Raji (cell line): ENCODE data around the gene CA12.

Experiments used
- POLR2A ChIP-seq: IDR thresholded peaks from 2 replicates; pipeline ENCODE4 v1.6.1; 2011; ENCODE audit warnings: low read depth, low read length, control low read depth; ENCODE audit not compliant: insufficient read depth

The CA12 gene

DNA sequence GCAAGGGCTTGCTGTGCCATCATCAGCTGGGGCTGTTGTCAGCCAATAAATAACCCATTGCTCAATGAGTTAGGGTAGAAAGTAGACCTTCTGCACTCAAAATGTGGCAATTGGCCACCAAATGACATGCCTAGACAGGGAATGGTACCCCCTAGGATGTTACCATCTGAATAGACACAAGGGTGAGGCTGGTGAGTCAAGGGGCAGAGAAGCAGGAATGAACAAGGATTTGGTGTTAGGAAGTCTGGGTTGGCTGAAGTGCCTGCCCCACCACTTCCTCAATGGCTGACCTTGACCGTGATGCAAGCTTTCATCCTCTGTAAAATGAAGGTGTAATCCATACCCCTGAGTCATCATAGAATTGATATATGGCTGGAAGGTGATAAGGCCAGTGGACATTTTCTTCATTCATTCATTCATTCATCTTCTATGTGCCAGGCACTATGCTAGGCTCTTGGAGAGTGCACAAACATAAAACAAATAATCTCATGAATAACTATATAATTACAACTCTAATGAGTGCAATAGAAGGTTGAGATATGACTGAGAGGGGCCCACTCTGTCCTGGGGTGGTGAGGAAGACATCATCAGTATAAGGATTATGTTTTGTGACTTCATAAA is 4.4 kb upstream of the CA12 start:
- TF ChIP-seq POLR2A: no peak

DNA sequence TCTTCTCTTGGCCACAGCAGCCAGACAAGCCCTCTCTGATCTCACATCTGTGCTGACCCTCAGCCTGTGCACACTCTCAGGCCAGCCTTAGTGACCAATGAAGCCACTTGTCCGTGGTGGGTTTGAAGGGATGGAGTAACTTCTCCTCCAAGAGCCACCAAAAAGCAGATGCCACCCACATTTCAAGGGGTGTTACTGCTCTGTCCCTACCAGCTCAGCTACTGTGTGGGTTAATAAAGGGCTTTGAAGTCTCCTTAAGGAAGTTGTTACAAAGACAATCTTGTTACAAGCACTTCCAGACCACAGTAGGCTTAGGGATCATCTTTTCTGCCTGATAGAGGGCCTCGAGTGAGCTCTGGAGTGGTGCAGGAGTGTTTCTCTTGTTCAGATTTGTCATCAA is 3.3 kb upstream of the CA12 start:
- TF ChIP-seq POLR2A: no peak

DNA sequence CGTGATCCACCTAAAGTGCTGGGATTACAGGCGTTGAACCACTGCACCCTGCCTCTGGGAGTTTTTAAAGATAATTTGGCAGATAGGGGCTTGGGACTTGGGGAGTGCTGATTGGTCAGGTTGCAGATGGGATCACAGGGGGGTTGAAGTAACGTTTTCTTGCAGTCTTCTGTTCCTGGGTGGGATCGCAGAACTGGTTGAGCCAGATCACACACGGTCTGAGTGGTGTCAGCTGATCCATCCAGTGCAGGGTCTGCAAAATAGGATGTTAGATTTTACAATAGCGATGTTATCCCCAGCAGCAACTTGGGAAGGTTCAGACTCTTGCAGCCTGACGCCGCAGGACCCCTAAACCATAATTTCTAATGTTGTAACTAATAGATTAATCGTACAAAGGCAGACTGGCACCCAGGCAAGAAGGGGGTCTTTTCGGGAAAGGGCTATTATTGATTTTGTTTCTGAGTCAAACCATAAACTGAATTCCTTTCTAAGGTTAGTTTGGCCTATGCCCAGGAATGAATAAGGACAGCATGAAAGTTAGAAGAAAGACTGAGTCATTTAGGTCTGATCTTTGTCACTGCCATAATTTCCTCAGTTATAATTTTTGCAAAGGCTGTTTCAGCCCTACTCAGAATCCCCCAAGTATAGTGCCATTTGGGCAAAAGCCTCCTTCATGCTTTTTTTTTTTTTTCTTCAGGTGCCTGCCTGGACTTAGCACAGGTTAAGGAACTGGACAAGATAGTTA is 1.5 kb upstream of the CA12 start:
- no peak for TF ChIP-seq POLR2A

DNA sequence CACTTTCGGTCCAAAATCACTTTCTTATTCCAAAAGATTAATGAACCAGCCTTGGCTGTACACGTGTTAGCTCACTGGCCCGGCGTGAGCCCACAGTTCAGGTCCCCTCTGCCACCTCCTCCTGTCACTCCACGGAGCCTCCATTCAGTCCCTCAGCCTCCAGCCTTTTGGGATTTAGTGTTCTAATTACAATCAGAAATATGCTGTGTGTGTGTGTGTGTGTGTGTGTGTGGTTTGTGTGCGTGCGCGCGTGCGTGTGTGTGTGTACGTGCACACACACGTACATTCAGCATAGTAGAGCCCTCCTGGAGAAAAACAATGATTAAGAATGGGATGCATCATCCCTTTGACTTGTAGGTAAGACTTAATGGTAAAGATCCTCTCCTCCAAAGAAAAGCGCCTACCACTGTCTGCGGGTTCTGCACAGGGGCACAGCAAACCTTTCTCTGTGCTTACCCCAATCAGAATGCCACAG is 801 bp downstream of the CA12 start:
- no peak for TF ChIP-seq POLR2A

DNA sequence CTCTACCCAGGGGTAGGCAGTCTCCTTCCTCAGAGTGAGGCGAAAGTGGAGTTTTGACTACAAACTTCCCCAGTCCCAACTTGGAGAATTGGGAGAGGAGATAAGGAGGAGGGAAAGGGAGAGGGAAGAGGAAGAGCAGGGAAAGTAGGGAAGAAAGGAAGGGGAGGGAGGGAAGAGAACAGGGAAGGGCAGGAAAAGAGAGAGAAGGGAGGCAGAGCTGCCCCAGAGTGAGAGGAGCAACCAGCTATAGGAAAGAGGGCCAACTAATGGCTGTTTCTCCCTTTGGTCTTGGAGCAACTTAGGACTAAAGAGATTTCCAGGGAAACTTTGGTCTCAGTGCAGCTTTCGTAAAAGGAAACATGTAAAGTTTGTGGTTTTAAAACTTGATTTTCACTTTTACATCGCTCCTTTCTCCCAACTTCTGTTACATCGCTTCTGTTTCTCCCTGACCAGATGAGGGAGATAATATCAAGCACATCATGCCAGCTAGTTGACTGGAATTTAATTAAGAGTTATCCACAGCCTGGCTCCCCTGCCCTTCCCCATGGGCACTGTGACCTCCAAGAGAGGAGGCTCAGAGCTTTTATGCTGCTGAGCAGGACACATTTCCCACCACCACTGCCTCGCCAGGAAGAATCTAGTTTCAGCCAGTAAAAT is 1.4 kb downstream of the CA12 start:
- TF ChIP-seq POLR2A: no peak

DNA sequence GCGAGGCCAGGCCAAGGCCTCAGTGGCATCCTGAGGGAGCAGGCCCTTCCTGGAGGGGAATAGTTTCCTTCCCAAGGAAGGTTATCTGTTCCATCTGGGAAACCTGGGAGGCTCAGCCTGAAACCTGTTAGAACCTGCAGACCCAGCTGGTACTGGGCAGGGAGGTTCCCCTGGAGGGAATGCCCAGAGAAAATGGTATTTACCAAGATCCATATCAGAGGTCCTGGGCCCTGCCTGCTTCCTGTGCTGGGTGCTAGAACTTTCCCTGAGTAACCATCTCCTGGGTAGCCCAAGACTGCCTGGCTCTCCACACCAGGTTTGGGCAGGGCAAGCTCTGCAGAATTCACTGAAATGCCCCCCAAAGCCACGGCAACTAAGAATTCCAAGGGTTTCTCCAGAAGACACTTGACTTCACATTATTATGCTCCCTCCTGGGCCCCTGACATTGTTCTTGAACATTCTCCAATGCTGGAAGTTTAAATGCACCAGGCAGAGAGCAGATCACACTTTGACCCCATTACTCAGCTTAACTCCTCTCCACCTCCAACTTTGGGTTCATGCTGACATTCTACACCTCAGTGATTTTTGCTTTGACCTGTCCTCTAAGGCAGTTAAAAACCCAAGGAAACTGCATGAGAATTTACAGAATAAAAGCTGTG is 2.0 kb downstream of the CA12 start:
- no peak for TF ChIP-seq POLR2A

DNA sequence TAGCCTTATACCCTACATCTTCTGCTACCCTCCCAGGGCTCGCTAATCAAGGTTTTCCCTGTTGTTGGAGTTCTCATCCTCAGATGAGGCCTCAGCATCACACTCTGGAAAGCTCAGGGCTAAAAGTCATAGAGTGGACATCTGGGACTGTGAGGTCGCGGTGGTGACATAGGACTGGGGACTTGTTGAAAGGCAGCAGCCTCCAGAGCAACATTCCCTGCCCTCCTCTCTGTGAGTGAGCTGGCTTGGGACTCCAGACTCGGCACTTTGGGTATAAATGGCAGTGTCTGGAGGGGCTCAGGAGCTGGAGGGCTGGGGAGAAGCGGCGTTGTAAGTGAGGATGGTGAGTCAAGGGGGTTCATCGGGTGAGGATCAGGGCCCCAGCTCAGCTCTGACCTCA is 2.7 kb downstream of the CA12 start:
- no peak for TF ChIP-seq POLR2A

DNA sequence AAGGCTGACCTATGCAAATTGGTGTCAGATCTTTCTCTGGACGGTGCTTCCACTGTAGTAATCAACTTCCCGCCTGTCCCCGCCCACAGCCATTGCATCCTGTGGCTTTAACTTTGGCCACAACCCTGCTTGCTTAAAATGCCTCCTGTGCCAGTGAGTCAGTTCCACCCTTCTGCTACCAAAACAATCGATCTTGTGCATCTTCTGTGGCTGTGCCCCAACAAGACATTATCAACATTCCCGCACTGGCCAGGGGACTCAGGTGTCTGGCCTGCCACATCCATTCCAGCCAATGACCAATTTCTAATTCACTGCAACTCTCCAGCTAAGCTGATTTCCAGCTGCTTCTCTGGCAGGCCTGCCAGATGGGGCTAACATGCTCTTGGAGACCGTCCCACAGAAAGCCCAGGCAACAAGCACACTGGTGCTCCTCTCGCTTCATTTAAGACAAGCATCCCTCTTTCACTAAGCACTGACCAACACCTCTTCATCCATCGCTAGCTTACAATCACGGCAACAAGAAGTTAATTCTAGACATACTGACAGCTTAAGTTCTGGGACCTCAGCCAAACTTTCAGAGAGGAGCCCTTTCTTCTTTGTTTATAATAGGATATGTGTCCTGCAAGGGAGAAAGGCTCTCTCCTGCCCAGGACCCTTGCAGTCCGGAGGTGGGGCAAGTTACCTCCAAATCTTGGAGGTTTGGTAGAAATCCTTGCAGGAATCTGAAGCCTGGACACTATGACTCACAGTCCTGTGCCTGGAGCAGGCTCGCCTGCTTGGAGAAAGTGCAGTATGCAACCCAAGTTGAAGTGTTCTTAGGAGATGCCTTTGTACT is 6.7 kb downstream of the CA12 start:
- TF ChIP-seq POLR2A: no peak

DNA sequence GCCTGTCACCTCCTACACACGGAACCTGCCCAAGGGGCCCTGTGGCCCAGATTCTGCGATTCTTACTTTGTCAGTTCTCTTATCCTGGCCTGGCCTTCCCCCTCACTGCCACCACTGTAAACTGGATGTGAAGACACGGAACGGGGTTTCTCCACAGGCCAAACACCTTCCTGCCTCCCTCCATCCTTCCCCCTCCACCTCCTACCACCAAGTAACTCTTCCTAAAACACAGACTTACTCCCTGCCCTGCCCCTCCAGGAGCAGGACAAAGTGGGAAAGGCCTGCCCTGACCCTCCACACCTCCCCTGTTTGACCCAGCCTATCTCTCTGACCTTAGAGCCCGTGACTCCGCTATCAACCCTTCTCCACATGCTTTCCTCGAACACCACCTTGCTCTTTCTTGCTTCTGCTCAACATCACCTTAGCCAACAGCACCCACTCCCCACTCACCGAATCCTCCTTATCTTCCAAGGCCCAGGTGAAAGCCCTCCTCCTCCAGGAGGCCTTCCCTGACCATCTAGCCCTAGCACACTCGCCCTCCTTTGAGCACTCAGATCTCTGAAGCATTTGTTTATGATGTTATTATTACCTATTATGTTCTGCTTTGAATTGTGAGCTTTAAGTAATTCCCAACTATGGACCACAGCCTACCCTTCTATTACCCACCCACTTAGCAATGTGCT is 7.6 kb downstream of the CA12 start:
- TF ChIP-seq POLR2A: no peak

DNA sequence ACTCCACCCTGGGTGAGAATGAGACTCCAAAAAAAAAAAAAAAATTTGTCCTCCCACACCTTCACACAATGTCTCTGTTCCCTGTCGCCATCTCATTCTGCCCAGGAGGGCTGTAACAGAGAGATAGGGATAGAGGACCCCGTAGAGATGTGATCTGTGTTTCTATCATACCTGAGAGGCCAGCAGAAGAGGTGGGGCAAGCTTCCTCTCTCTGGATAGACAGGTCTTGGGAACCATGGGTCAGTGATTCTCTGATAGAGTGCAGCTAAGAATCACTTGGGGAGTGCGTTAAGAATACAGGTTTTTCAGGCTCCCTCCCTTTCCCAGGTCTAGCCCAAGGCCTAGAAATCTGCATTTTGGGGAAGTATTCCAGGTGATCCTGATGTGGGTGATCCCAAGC is 8.3 kb downstream of the CA12 start:
- TF ChIP-seq POLR2A: no peak

DNA sequence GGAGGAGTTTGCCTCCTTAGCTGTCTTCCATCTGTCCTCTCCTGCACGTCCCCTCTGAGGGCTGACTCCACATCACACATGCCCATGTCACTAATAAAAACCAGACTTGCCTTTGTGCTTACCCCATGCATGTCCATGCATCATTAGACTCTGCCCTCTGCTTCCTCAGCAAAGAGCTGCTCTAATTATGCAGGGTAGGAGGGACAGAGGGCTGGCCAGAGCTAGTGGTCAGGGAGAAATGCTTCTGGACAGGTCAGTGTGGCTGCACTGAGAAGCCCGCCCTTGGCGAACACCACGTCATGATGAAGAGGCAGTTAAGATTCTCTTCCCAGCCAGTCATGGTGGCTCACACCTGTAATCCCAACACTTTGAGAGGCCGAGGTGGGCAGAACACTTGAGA is 8.9 kb downstream of the CA12 start:
- TF ChIP-seq POLR2A: no peak

DNA sequence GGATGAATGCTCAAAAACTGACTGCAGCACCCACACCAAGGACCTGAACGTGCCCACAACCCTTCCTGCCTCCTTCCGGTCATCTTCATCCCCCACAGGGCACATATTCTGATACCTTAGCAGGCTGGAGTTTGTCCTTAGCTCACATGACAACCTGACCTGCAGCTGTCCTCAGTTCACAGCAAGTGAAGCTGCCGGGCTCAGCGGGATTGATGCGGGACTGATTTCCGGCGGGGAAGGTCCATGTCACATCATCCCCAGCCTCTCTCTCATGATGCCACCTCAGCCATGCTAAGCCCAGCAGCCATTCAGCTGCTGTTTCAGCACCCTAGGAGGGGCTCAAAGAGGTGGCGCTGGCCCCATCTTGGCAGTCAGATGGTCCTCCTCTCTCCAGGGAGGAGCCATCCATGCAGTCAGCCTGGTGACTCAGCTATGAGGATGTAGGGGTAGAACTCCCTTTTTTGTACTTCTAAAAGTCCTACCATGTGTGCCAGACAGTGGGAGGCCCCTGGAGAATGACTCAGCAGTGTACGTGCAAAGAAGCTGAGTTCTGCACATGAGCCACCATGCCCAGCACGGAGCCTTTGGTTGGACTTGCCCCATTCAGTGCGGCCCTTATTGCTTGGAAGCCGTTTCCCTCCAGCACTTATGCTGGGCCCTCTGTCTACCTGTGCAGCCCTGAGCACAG is 9.5 kb downstream of the CA12 start:
- no peak for TF ChIP-seq POLR2A

DNA sequence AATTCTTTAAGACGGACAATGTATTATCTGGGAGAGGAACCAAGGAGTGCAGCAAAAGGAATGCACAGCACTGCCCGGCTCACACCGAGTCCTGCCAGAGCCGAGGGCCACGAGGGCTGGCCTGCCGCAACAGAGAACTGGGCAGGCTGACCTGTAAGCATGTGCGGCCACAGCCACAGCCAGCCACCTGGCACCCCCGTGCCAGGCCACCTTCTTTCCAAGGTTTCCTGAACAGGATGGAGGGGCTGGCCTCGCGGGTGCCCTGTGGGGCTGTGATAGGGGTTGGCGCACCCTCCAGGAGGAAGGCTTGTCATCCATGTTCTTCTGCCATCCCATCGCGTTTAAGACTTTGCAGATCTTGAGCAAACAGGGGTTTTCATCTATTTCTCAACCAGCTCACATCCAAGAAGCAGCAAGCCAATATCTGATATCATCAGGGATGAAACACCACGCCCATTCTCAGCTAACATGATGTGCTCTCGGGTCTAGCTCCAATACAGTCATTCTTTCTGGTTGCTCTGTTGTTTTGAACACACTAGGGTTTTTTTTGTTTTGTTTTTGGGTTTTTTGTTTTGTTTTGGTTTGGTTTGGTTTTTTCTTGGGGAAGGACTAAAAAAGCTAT is 10.2 kb downstream of the CA12 start:
- TF ChIP-seq POLR2A: no peak
